ENCODE measurements around the gene MYO3A. TPM values are rescaled to one million over a fixed set of nuclear protein-coding genes. Genes with fewer than 3 reads are reported as not detected.

Gene MYO3A
- total RNA-seq, 1 donor from 2014 or later = 1.1 TPM

DNA sequence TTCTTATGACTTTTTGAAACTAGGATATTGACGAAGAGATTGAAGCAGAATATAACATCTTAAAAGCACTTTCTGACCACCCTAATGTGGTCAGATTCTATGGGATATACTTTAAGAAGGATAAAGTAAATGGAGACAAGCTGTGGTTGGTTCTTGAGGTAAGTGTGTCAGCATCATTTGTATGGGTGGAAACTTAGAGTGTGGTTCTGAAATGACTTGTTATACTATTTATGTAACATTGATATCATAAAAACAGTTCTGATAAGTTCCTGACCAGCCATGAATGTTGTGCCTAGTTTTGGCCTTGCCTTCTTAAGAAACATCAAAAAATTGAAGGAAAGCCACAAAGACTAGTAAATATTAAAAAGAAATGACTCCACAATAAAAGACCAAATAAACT is 20.8 kb downstream of the MYO3A start:
- no peak for TF ChIP-seq CTCF (IDR thresholded peaks at IDR 0.05)
- Mint-ChIP-seq H3K4me1 (no peaks in the 10 kb centered on the region), H3K4me3 (no peak overlapping the region), H3K27ac (no peak overlapping the region), H3K9me3 (peaks cover 9% of the 10 kb centered on the region), H3K36me3 (ENCODE audit: low read depth) (no peaks in the 10 kb centered on the region), H3K27me3 (peaks cover 6% of the 10 kb centered on the region)
- intact Hi-C loops (cut with micrococcal nuclease) = no loop called here
- CTCF ChIA-PET = no interaction called here
- POLR2A ChIA-PET = no interaction called here
- DNase-seq = no peak
- ATAC-seq (ENCODE audit: low read depth) = no peak

- no peaks in the 10 kb centered on the region for H3K4me1 Mint-ChIP-seq
- no peaks in the 10 kb centered on the region for H3K36me3 Mint-ChIP-seq (ENCODE audit: low read depth)
- intact Hi-C loops (cut with micrococcal nuclease) = no loop called here
- no peak for DNase-seq
- no peak for ATAC-seq (ENCODE audit: low read depth)
- TF ChIP-seq CTCF (IDR thresholded peaks at IDR 0.05) = no peak
- ChIA-PET CTCF (no interaction called here), POLR2A (no interaction called here)
- no peak overlapping the region for H3K27ac Mint-ChIP-seq
- H3K9me3 Mint-ChIP-seq = peaks cover 9% of the 10 kb centered on the region
- no peaks in the 10 kb centered on the region for H3K27me3 Mint-ChIP-seq
- no peak overlapping the region for H3K4me3 Mint-ChIP-seq
Measured at GRCh38 chr10:25959540-25960232, 25.7 kb downstream of the MYO3A start.

GRCh38 chr10:25965584-25965983 is 31.6 kb downstream of the MYO3A start:
- no peak for TF ChIP-seq CTCF (IDR thresholded peaks at IDR 0.05)
- H3K4me1 Mint-ChIP-seq = no peaks in the 10 kb centered on the region
- POLR2A ChIA-PET = no interaction called here
- intact Hi-C loops (cut with micrococcal nuclease) = no loop called here
- no peak overlapping the region for H3K27ac Mint-ChIP-seq
- no peaks in the 10 kb centered on the region for H3K36me3 Mint-ChIP-seq (ENCODE audit: low read depth)
- CTCF ChIA-PET = no interaction called here
- no peak overlapping the region for H3K4me3 Mint-ChIP-seq
- H3K9me3 Mint-ChIP-seq = no peaks in the 10 kb centered on the region
- peaks cover 6% of the 10 kb centered on the region for H3K27me3 Mint-ChIP-seq
- ATAC-seq (ENCODE audit: low read depth) = no peak
- DNase-seq = no peak

GRCh38 chr10:25966844-25967243 is 32.8 kb downstream of the MYO3A start:
- H3K27me3 Mint-ChIP-seq = peaks cover 6% of the 10 kb centered on the region
- ATAC-seq (ENCODE audit: low read depth) = no peak
- POLR2A ChIA-PET = no interaction called here
- H3K27ac Mint-ChIP-seq = no peak overlapping the region
- CTCF ChIA-PET = no interaction called here
- no peaks in the 10 kb centered on the region for H3K36me3 Mint-ChIP-seq (ENCODE audit: low read depth)
- no peak overlapping the region for H3K4me3 Mint-ChIP-seq
- DNase-seq = no peak
- H3K4me1 Mint-ChIP-seq = no peaks in the 10 kb centered on the region
- no peaks in the 10 kb centered on the region for H3K9me3 Mint-ChIP-seq
- intact Hi-C loops (cut with micrococcal nuclease) = no loop called here
- TF ChIP-seq CTCF (IDR thresholded peaks at IDR 0.05) = no peak

DNA sequence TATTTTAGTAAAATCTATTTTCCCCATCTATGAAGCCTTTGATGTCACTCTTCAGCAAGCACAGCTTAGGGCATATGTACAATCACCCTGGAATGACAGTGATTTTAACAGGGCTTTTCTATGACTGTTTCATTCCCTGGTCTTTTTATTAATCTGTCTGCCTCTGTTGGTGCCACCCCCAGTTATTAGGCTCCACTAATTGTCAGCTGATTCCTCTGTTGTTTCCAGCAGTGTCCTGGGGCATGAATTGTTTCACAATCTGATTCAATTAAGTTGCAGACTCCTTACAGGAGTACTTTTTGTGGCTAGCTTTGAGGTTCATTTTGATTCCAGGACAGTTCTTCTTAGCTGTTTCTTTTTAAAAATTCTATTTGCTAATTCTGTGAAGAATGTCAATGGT is 38.6 kb downstream of the MYO3A start:
- Mint-ChIP-seq H3K27ac (no peak overlapping the region), H3K36me3 (ENCODE audit: low read depth) (no peaks in the 10 kb centered on the region), H3K9me3 (no peaks in the 10 kb centered on the region), H3K27me3 (peaks cover 2% of the 10 kb centered on the region), H3K4me1 (no peaks in the 10 kb centered on the region), H3K4me3 (no peak overlapping the region)
- ChIA-PET CTCF (no interaction called here), POLR2A (no interaction called here)
- DNase-seq (no peak), ATAC-seq (ENCODE audit: low read depth) (no peak)
- intact Hi-C loops (cut with micrococcal nuclease) = no loop called here
- no peak for TF ChIP-seq CTCF (IDR thresholded peaks at IDR 0.05)

Measured in activated B cell treated with CpG ODN at 0.5 μM for 24 hours (primary cell).